ENCODE results near the gene TRUB2.

TRUB2 gene

DNA sequence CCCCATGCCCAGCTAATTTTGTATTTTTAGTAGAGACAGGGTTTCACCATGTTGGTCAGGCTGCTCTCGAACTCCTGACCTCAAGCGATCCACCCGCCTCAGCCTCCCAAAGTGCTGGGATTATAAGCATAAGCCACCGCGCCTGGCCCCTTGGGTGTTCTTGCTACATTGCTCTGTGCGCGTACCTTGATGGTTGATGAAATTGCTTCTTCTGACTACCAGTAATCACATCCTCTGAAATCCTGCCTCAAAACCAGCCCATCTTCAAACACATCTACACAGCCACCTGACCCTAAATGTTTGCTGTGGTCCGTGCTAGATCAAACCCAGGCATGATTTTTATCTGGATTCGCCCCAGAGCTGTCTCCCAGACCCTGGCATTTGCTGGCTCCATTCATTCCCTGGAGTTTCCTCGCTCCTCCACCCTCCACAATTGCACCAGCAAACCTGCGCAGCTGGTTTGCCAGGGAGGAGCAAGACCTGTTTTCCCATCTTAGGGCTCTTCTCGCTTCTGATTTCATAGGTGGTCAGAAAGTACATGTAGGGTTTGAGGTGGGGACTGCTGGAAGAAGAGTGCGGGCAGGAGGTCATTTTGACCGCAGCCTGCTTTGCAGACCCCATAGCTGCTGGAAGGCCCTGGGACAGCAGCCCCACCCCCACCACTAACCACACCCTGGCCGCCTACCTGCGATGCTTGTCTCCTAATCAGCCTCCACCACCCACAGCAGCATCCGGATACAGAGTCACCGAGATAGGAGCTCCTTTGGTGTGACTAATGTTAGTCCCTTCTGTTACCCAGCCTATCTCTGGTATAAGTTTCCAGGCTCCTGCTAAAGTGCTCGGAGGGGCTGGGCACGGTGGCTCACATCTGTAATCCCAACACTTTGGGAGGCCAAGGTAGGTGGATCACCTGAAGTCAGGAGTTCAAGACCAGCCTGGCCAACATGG lies 23.4 kb downstream of the TRUB2 start:
- Histone ChIP-seq H3K4me1 (ENCODE audit: control insufficient read depth, insufficient read depth, low read length, poor library complexity, severe bottlenecking) (no peaks in the 10 kb centered on the region), H3K27ac (ENCODE audit: low read depth, low read length, severe bottlenecking) (no peak overlapping the region), H3K9me3 (ENCODE audit: control insufficient read depth, low read length) (no peaks in the 10 kb centered on the region), H3K36me3 (ENCODE audit: control insufficient read depth, insufficient read depth, low read length) (no peaks in the 10 kb centered on the region), H3K4me3 (ENCODE audit: extremely low read depth, insufficient read depth, low read length, poor library complexity, severe bottlenecking) (no peak overlapping the region)
- WGBS, 2 experiments (ENCODE audit: insufficient coverage in 2 of 2), result 93 to 94% methylated on average over 17 to 18 of the region's 20 CpGs

DNA sequence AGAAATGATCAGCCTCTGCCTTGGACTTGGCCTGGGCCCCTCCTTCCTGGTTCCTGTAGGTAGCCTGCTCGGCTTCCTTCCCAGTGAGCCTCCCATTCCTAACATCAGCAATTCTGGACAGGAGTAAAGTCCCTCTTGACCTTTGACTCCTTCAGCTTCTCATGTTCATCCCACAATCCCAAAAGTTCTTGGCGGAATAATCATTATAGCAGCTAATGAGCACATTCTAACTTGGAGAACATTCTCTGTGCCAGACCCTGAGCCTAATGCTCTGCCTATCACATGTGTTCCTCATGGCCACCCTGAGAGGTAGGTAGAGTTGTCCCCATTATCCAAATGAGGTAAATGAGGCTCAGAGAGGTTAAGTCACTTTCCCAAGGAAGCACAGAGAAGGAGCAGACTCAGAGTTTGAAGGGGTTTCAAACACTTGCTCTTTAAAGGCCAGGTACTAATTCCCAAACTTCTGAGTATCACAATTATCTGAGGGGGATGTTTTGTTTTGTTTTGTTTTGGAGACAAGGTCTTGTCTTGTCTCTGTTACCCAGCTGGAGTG lies 24.9 kb downstream of the TRUB2 start:
- Histone ChIP-seq H3K4me1 (ENCODE audit: control insufficient read depth, insufficient read depth, low read length, poor library complexity, severe bottlenecking) (no peaks in the 10 kb centered on the region), H3K27ac (ENCODE audit: low read depth, low read length, severe bottlenecking) (no peak overlapping the region), H3K4me3 (ENCODE audit: extremely low read depth, insufficient read depth, low read length, poor library complexity, severe bottlenecking) (no peak overlapping the region), H3K36me3 (ENCODE audit: control insufficient read depth, insufficient read depth, low read length) (no peaks in the 10 kb centered on the region), H3K9me3 (ENCODE audit: control insufficient read depth, low read length) (no peaks in the 10 kb centered on the region)
- WGBS, 2 experiments (ENCODE audit: insufficient coverage in 2 of 2), result 78 to 100% methylated on average over 2 of the region's 2 CpGs

DNA sequence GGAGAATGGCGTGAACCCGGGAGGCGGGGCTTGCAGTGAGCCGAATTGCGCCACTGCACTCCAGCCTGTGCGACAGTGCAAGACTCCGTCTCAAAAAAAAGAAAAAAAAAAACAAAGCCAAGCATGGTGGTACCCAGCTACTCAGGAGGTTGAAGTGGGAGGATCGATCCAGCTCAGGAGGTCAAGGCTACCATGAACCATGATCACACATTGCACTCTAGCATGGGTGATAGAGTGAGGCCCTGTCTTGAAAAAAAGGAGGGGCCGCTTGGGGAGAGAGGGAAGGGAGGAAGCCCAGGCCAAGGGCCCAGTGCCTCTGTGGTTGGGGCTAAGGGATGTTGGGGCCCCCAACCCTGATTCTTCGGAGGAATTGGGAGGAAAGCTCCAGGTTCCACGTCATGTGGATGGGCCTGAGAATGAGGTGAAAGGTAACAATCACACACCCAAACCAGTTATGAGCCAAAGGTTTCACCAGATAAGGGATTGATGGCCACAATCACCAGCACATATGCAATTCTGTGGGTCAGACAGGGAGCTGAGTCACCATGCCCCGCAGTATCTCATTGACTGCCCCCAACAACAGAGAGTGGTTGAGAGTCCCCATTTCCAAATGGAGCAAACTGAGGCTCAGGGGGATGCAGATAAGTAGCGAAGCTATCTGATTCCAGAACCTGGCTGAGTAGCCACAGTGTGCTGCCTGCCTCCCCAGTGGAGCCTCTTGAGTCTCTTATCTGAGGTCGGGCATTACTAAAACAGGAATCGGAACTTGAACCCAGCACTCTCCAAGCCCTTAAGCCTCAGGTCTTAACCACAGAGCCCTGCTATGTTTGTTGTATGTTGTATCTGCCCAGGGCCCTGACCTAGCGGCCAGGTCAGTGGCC lies 25.7 kb downstream of the TRUB2 start:
- Histone ChIP-seq H3K4me1 (ENCODE audit: control insufficient read depth, insufficient read depth, low read length, poor library complexity, severe bottlenecking) (no peaks in the 10 kb centered on the region), H3K36me3 (ENCODE audit: control insufficient read depth, insufficient read depth, low read length) (no peaks in the 10 kb centered on the region), H3K4me3 (ENCODE audit: extremely low read depth, insufficient read depth, low read length, poor library complexity, severe bottlenecking) (no peak overlapping the region), H3K9me3 (ENCODE audit: control insufficient read depth, low read length) (no peaks in the 10 kb centered on the region), H3K27ac (ENCODE audit: low read depth, low read length, severe bottlenecking) (no peak overlapping the region)
- WGBS, 2 experiments (ENCODE audit: insufficient coverage in 2 of 2), result 84 to 98% methylated on average over 9 to 13 of the region's 16 CpGs

DNA sequence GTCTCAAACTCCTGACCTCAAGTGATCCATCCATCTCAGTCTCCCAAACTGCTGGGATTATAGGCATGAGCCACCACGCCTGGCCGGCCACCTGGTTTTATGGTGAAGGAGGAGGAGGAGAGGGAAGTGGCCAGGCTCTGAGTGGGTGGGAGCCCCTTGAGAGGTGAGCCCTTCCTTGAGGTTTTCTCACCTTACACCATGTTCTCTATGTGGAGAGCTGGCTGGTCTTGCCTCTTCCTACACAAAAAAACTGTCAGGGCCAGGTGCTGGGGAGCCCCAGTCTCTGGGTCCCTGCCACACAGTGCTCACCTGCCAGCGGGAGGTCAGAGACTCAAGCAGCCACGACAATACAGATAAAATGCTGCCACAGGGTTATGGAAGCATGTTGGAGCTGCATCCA lies 28.1 kb downstream of the TRUB2 start:
- no peaks in the 10 kb centered on the region for H3K4me1 ChIP-seq (ENCODE audit: control insufficient read depth, insufficient read depth, low read length, poor library complexity, severe bottlenecking)
- 86 to 95% methylated on average over 2 to 4 of the region's 4 CpGs for WGBS, 2 experiments (ENCODE audit: insufficient coverage in 2 of 2)
- H3K4me3 ChIP-seq (ENCODE audit: extremely low read depth, insufficient read depth, low read length, poor library complexity, severe bottlenecking), result no peak overlapping the region
- peaks cover under 1% of the 10 kb centered on the region for H3K36me3 ChIP-seq (ENCODE audit: control insufficient read depth, insufficient read depth, low read length)
- no peaks in the 10 kb centered on the region for H3K9me3 ChIP-seq (ENCODE audit: control insufficient read depth, low read length)
- H3K27ac ChIP-seq (ENCODE audit: low read depth, low read length, severe bottlenecking), result no peak overlapping the region

DNA sequence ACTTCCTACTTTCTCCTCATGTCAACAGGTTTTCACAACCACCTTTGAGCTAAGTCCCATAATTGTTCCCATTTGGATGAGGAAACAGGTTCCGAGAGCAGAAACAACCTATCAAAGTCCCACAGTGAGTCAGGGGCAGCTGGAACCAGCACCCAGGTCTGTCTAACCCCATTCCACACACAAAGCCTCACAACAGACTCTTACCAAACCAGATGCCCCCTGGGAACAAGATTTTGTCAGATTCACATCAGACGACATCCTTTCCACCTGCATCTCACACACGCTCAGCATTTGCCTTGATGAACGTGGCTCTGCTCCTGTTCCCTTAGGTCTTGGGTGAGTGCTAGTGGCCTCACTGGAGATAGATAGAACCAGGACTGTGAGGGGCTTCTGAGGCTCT lies 29.2 kb downstream of the TRUB2 start:
- peaks cover 11% of the 10 kb centered on the region for H3K36me3 ChIP-seq (ENCODE audit: control insufficient read depth, insufficient read depth, low read length)
- no peaks in the 10 kb centered on the region for H3K4me1 ChIP-seq (ENCODE audit: control insufficient read depth, insufficient read depth, low read length, poor library complexity, severe bottlenecking)
- no peak overlapping the region for H3K4me3 ChIP-seq (ENCODE audit: extremely low read depth, insufficient read depth, low read length, poor library complexity, severe bottlenecking)
- no peak overlapping the region for H3K27ac ChIP-seq (ENCODE audit: low read depth, low read length, severe bottlenecking)
- no peaks in the 10 kb centered on the region for H3K9me3 ChIP-seq (ENCODE audit: control insufficient read depth, low read length)
- 83 to 100% methylated on average over 3 to 4 of the region's 4 CpGs for WGBS, 2 experiments (ENCODE audit: insufficient coverage in 2 of 2)

DNA sequence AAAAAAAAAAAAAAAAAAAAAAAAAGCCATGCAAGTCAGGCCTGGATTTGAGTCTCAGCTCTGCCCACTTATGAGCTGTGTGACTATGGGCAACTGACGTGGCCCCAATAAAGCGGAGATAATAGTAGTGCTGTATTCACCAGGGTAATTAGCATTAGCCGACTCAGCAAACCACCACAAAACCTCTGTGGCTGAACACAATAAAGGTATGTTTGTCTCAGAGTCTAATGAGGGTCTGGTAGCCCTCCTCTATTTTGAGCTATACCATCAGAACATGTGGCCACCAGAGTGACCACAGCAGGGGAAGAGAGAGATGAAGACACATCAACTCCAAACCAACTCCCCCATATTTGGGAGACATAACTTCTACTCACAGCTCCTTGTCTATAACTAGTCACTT lies 30.2 kb downstream of the TRUB2 start:
- H3K9me3 ChIP-seq (ENCODE audit: control insufficient read depth, low read length), result no peaks in the 10 kb centered on the region
- H3K4me1 ChIP-seq (ENCODE audit: control insufficient read depth, insufficient read depth, low read length, poor library complexity, severe bottlenecking), result no peaks in the 10 kb centered on the region
- H3K36me3 ChIP-seq (ENCODE audit: control insufficient read depth, insufficient read depth, low read length), result peaks cover 16% of the 10 kb centered on the region
- 89% methylated on average over 2 of the region's 3 CpGs; no CpG with 5 or more reads in 1 of the 2 experiments for WGBS, 2 experiments (ENCODE audit: insufficient coverage in 2 of 2)
- H3K27ac ChIP-seq (ENCODE audit: low read depth, low read length, severe bottlenecking), result no peak overlapping the region
- H3K4me3 ChIP-seq (ENCODE audit: extremely low read depth, insufficient read depth, low read length, poor library complexity, severe bottlenecking), result no peak overlapping the region

DNA sequence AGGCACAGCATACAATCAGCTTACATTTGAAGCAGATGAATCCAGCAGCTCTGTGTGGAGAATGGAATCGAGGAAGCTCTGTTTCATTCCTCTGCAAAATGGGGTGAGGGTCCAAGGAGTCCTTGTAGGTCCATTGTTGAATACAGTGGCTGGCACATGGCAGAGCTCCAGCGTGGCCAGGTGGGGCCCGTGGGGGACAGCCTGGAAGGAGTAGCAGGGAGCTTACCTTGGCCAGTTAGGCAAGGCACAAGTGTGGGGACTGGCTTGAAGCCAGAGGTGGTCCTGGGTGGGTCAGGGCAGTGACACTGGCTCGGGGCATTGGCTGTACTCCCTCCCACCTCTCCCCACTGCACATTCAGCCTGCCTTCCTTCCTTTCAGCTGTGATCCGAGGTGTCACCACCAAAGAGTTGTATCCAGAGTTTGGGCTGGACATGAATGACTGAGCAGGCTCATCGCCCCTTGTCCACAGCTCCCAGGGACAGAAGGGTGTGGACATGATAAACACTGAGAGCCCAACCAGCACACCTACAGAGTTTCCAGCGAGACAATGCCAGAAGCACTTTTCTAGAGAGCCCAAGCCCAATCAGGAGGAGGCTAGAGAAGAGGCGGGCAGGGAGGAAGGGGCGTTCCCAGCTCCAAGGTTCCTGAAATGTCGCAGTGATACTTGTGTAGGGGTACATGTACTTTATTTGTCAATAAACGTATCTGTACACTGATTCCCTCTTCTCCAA lies 33.8 kb downstream of the TRUB2 start:
- Histone ChIP-seq H3K27ac (ENCODE audit: low read depth, low read length, severe bottlenecking) (no peak overlapping the region), H3K4me1 (ENCODE audit: control insufficient read depth, insufficient read depth, low read length, poor library complexity, severe bottlenecking) (no peaks in the 10 kb centered on the region), H3K36me3 (ENCODE audit: control insufficient read depth, insufficient read depth, low read length) (peaks cover 32% of the 10 kb centered on the region), H3K4me3 (ENCODE audit: extremely low read depth, insufficient read depth, low read length, poor library complexity, severe bottlenecking) (no peak overlapping the region), H3K9me3 (ENCODE audit: control insufficient read depth, low read length) (no peaks in the 10 kb centered on the region)
- WGBS, 2 experiments (ENCODE audit: insufficient coverage in 2 of 2), result 91 to 98% methylated on average over 4 to 8 of the region's 11 CpGs

DNA sequence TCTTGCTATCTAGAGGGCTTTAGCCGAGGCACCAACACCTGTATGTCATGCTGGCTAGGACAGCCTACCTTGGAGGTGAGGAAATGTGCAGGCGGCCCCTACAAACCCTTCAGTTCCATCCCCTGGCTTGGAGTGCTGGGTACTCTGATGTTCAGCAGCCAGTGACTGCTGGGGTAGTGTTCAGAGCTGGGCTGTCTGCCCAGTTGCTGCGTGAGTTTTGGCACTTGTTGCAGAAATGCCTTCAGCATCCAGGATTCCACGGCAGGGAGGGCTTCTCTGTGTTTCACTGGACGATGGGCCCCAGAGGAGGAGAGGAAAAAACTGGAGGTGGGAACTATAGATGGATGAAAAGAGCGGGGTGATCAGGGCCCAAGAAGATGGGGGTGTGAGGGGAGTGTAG lies 35.8 kb downstream of the TRUB2 start:
- Histone ChIP-seq H3K4me3 (ENCODE audit: extremely low read depth, insufficient read depth, low read length, poor library complexity, severe bottlenecking) (no peak overlapping the region), H3K4me1 (ENCODE audit: control insufficient read depth, insufficient read depth, low read length, poor library complexity, severe bottlenecking) (no peaks in the 10 kb centered on the region), H3K27ac (ENCODE audit: low read depth, low read length, severe bottlenecking) (no peak overlapping the region), H3K36me3 (ENCODE audit: control insufficient read depth, insufficient read depth, low read length) (peaks cover 32% of the 10 kb centered on the region), H3K9me3 (ENCODE audit: control insufficient read depth, low read length) (no peaks in the 10 kb centered on the region)
- 100% methylated on average over 4 of the region's 6 CpGs for WGBS, 2 experiments (ENCODE audit: insufficient coverage in 2 of 2)

DNA sequence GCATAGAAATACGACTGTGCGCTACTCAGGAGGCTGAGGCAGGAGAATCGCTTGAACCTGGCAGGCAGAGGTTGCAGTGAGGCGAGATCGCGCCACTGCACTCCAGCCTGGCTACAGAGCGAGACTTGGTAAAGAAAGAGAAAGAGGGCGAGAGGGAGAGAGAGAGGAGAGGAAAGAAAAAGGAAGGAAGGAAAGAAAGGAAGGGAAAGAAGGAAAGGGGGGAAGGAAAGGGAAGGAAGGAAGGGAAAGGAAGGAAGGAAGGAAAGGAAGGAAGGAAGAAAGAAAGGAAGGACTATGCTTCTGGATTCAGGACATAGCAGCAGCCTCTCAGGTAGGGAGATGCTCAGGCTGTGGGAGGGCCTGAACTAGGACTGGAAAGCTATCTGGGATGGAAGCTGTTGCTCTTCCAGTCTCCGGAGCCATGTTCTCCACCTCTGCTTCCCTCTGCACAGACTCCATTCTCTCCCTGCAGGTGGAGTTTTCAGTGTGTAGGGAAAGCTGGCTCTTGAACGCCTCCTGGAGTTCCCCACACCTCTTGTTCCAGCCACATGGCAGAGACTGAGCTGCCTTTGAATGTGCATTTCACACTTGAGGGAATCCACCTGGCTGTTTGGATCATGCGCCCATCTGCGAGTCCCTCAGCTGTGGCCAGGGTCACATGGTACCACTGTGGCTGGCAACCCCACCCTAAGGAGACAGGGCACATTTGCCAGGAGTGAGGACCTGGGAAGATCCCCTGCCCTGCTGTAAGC lies 37.0 kb downstream of the TRUB2 start:
- Histone ChIP-seq H3K4me1 (ENCODE audit: control insufficient read depth, insufficient read depth, low read length, poor library complexity, severe bottlenecking) (no peaks in the 10 kb centered on the region), H3K36me3 (ENCODE audit: control insufficient read depth, insufficient read depth, low read length) (peaks cover 32% of the 10 kb centered on the region), H3K4me3 (ENCODE audit: extremely low read depth, insufficient read depth, low read length, poor library complexity, severe bottlenecking) (no peak overlapping the region), H3K27ac (ENCODE audit: low read depth, low read length, severe bottlenecking) (no peak overlapping the region), H3K9me3 (ENCODE audit: control insufficient read depth, low read length) (no peaks in the 10 kb centered on the region)
- 94 to 95% methylated on average over 12 of the region's 12 CpGs for WGBS, 2 experiments (ENCODE audit: insufficient coverage in 2 of 2)
